ENCODE results near the gene SLC28A3. TPM values are rescaled to one million over a fixed set of nuclear protein-coding genes. Genes with fewer than 3 reads are reported as not detected.
"Not testable (repeated sequence)": the region's sequence is repeated elsewhere in the genome, so short reads cannot be mapped to it uniquely, and the experiment has no call there.

The SLC28A3 gene
- total RNA-seq (not detected in 2 replicates), polyA plus RNA-seq (not detected in 2 replicates), polyA minus RNA-seq (not detected in 2 replicates), Bru-seq, nascent RNA (not detected), BruChase-seq, experiment 1, labeled RNA remaining after a 6-hour chase (not detected), BruChase-seq, experiment 2, labeled RNA remaining after a 2-hour chase (not detected)
- not detected in 2 replicates for polyA plus RNA-seq (2011; cell fraction: cytosol; rRNA removed)
- polyA plus RNA-seq (2011; cell fraction: nucleus; rRNA removed), result not detected in 2 replicates
- polyA plus RNA-seq (2012), result not detected in 2 replicates
- not detected for polyA minus RNA-seq (2011; cell fraction: cytosol; rRNA and poly(A)+ RNA removed)
- not detected in 2 replicates for polyA minus RNA-seq (2011; cell fraction: nucleus; rRNA and poly(A)+ RNA removed)
- long read RNA-seq, result 0 reads

GRCh38 chr9:84340535-84340934, at the start of gene SLC28A3:
SLC28A3 (minus strand) TSS chr9:84340758; CDS start chr9:84340633, 125 bp downstream.
- POLR2A ChIA-PET, result no interaction called here
- BruUV-seq (replicated peaks), result no TSS peak

GRCh38 chr9:84390254-84390653, 49.7 kb upstream of the SLC28A3 start:
- BruUV-seq (replicated peaks); dilution Hi-C loops (cut with MboI; ENCODE audit: extremely low pct_ligation_motif_present, low sequenced_read_pairs); H3K4me3 ChIP-seq (replicated peaks in 1 of 3; ENCODE audit: insufficient read depth in 1 of 3, low read depth in 1 of 3, low read length in 3 of 3); FAIRE-seq; H3K36me3 ChIP-seq (ENCODE audit: control insufficient read depth in 2 of 2, extremely low read depth in 1 of 2, insufficient read depth in 2 of 2, low read length in 2 of 2); H3K4me1 ChIP-seq (ENCODE audit: control insufficient read depth, extremely low read depth, insufficient read depth, low read length); H3K27ac ChIP-seq (ENCODE audit: insufficient read depth, low read depth, low read length); H2AFZ ChIP-seq (ENCODE audit: low read depth, low read length); H3K79me2 ChIP-seq (ENCODE audit: control insufficient read depth, insufficient read depth, low read length); H3K9ac ChIP-seq (replicated peaks; ENCODE audit: extremely low read depth, insufficient read depth, low read length); POLR2A ChIA-PET; H4K20me1 ChIP-seq (replicated peaks; ENCODE audit: control insufficient read depth, extremely low read depth, insufficient read depth, low read length); H3K9me1 ChIP-seq (replicated peaks; ENCODE audit: control insufficient read depth, extremely low read depth, insufficient read depth, low read length); DNase-seq (ENCODE audit: low read depth, low spot score); intact Hi-C loops (cut with micrococcal nuclease); H3K4me2 ChIP-seq (ENCODE audit: insufficient read depth, low read length); CTCF ChIA-PET; H3K9me3 ChIP-seq (replicated peaks; ENCODE audit: control insufficient read depth, insufficient read depth, low read length); H3K27me3 ChIP-seq (ENCODE audit: control insufficient read depth in 2 of 2, insufficient read depth in 2 of 2, low read length in 2 of 2): not testable (repeated sequence)

More at GRCh38 chr9:84340535-84340934, at the start of gene SLC28A3:
- H3K9me3 ChIP-seq (replicated peaks; ENCODE audit: control insufficient read depth, insufficient read depth, low read length), result no peaks in the 10 kb centered on the region
- dilution Hi-C loops (cut with MboI; ENCODE audit: extremely low pct_ligation_motif_present, low sequenced_read_pairs), result no loop called here
- intact Hi-C loops (cut with micrococcal nuclease), result no loop called here
- no peak within 1 kb of the TSS for H3K27ac ChIP-seq (ENCODE audit: insufficient read depth, low read depth, low read length)
- H2AFZ ChIP-seq (ENCODE audit: low read depth, low read length), result no peak within 1 kb of the TSS
- FAIRE-seq (no peak), DNase-seq (ENCODE audit: low read depth, low spot score) (no peak)
- CTCF ChIA-PET, result no interaction called here
- no peaks in the 10 kb centered on the region for H3K36me3 ChIP-seq (ENCODE audit: control insufficient read depth in 2 of 2, extremely low read depth in 1 of 2, insufficient read depth in 2 of 2, low read length in 2 of 2)
- H3K4me1 ChIP-seq (ENCODE audit: control insufficient read depth, extremely low read depth, insufficient read depth, low read length), result no peaks in the 10 kb centered on the region
- H3K4me2 ChIP-seq (ENCODE audit: insufficient read depth, low read length), result no peak within 1 kb of the TSS
- H3K27me3 ChIP-seq (ENCODE audit: control insufficient read depth in 2 of 2, insufficient read depth in 2 of 2, low read length in 2 of 2), result no peaks in the 10 kb centered on the region
- H4K20me1 ChIP-seq (replicated peaks; ENCODE audit: control insufficient read depth, extremely low read depth, insufficient read depth, low read length), result no peaks in the 10 kb centered on the region
- no peak within 1 kb of the TSS for H3K9ac ChIP-seq (replicated peaks; ENCODE audit: extremely low read depth, insufficient read depth, low read length)
- TF ChIP-seq GATA2 (IDR thresholded peaks at IDR 0.05; ENCODE audit: insufficient read depth, insufficient read length, low read depth, low read length) (no peak), POLR2A (IDR thresholded peaks at IDR 0.05; ENCODE audit: low read depth, low read length) (no peak), JUN (IDR thresholded peaks at IDR 0.05; ENCODE audit: borderline replicate concordance, insufficient read depth, insufficient read length, low read depth) (no peak), FOS (IDR thresholded peaks at IDR 0.05; ENCODE audit: borderline replicate concordance, insufficient read depth, low read length) (no peak), POLR2AphosphoS5 (IDR thresholded peaks at IDR 0.05; ENCODE audit: insufficient read depth, low read depth, low read length) (no peak), EZH2 (IDR thresholded peaks at IDR 0.05; ENCODE audit: borderline replicate concordance, low read depth, low read length, severe bottlenecking) (no peak), MAX (IDR thresholded peaks at IDR 0.05; ENCODE audit: insufficient read depth, insufficient read length) (no peak)
- TF ChIP-seq, protein P1, sequence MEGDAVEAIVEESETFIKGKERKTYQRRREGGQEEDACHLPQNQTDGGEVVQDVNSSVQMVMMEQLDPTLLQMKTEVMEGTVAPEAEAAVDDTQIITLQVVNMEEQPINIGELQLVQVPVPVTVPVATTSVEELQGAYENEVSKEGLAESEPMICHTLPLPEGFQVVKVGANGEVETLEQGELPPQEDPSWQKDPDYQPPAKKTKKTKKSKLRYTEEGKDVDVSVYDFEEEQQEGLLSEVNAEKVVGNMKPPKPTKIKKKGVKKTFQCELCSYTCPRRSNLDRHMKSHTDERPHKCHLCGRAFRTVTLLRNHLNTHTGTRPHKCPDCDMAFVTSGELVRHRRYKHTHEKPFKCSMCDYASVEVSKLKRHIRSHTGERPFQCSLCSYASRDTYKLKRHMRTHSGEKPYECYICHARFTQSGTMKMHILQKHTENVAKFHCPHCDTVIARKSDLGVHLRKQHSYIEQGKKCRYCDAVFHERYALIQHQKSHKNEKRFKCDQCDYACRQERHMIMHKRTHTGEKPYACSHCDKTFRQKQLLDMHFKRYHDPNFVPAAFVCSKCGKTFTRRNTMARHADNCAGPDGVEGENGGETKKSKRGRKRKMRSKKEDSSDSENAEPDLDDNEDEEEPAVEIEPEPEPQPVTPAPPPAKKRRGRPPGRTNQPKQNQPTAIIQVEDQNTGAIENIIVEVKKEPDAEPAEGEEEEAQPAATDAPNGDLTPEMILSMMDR (IDR thresholded peaks at IDR 0.05; ENCODE audit: extremely low read depth in 1 of 2, insufficient read depth in 1 of 2, low read depth in 1 of 2, low read length in 2 of 2), result no peak
- no peaks in the 10 kb centered on the region for H3K79me2 ChIP-seq (ENCODE audit: control insufficient read depth, insufficient read depth, low read length)
- H3K9me1 ChIP-seq (replicated peaks; ENCODE audit: control insufficient read depth, extremely low read depth, insufficient read depth, low read length), result no peaks in the 10 kb centered on the region
- H3K4me3 ChIP-seq (replicated peaks in 1 of 3; ENCODE audit: insufficient read depth in 1 of 3, low read depth in 1 of 3, low read length in 3 of 3), result no peak within 1 kb of the TSS
